Measurements from ENCODE around the gene COL7A1.

The COL7A1 gene

GRCh38 chr3:48562367-48563095 is 32.6 kb downstream of the COL7A1 start:
- DNase-seq (ENCODE audit: extremely low spot score) = no peak
- ChIA-PET POLR2A (no interaction called here), CTCF (interaction anchor here (0.6 to 2.5 kb wide), 2 partner anchors 22 to 73 kb away, joined by 5 to 7 read pairs; partner anchors contain the start of gene SLC26A6)
- TF ChIP-seq NFRKB (IDR thresholded peaks at IDR 0.05) (no peak), HDGF (IDR thresholded peaks at IDR 0.05; ENCODE audit: borderline replicate concordance) (no peak), ELF4 (IDR thresholded peaks at IDR 0.05) (no peak), FOXM1 (IDR thresholded peaks at IDR 0.05; ENCODE audit: borderline replicate concordance) (no peak), FOXA1 (IDR thresholded peaks at IDR 0.05) (no peak), ZNF384 (IDR thresholded peaks at IDR 0.05) (no peak)

- ChIA-PET CTCF (interaction anchor here (1.0 to 2.5 kb wide), 2 partner anchors 74 to 125 kb away, joined by 3 to 7 read pairs; partner anchors contain the start of gene SLC26A6), POLR2A (interaction anchor here (1.3 kb wide), 1 partner anchor 115 kb away, joined by 4 read pairs; the partner anchor contains the start of gene ATRIP)
- no peak for TF ChIP-seq PKNOX1 (IDR thresholded peaks at IDR 0.05)
- no peak for TF ChIP-seq NFRKB (IDR thresholded peaks at IDR 0.05)
- TF ChIP-seq L3MBTL2 (conservative IDR thresholded peaks at IDR 0.05) = no peak
- TF ChIP-seq LEF1 (IDR thresholded peaks at IDR 0.05; ENCODE audit: borderline replicate concordance) = no peak
- no peak for TF ChIP-seq HDGF (IDR thresholded peaks at IDR 0.05; ENCODE audit: borderline replicate concordance)
- TF ChIP-seq SUZ12 (IDR thresholded peaks at IDR 0.05) = no peak
- TF ChIP-seq BHLHE40 (IDR thresholded peaks at IDR 0.05; ENCODE audit: borderline replicate concordance) = no peak
- no peak for TF ChIP-seq SP1 (IDR thresholded peaks at IDR 0.05)
- TF ChIP-seq FOXA1 (IDR thresholded peaks at IDR 0.05) = no peak
- TF ChIP-seq FOXM1 (IDR thresholded peaks at IDR 0.05; ENCODE audit: borderline replicate concordance) = no peak
- no peak for TF ChIP-seq ELF4 (IDR thresholded peaks at IDR 0.05)
- TF ChIP-seq FOXK2 (IDR thresholded peaks at IDR 0.05) = no peak
- TF ChIP-seq ZNF384 (IDR thresholded peaks at IDR 0.05) = no peak
- TF ChIP-seq ARNT (IDR thresholded peaks at IDR 0.05) = no peak
- TF ChIP-seq TARDBP (IDR thresholded peaks at IDR 0.05) = no peak
- TF ChIP-seq CTBP1 (IDR thresholded peaks at IDR 0.05; ENCODE audit: borderline replicate concordance) = no peak
- DNase-seq (ENCODE audit: extremely low spot score) = no peak
Observed at GRCh38 chr3:48561045-48561736, 33.9 kb downstream of the COL7A1 start.

- no peak for DNase-seq (ENCODE audit: extremely low spot score)
- no peak for TF ChIP-seq ZNF384 (IDR thresholded peaks at IDR 0.05)
- TF ChIP-seq L3MBTL2 (conservative IDR thresholded peaks at IDR 0.05) = no peak
- no peak for TF ChIP-seq PKNOX1 (IDR thresholded peaks at IDR 0.05)
- no peak for TF ChIP-seq TARDBP (IDR thresholded peaks at IDR 0.05)
- no peak for TF ChIP-seq FOXA1 (IDR thresholded peaks at IDR 0.05)
- no peak for TF ChIP-seq LEF1 (IDR thresholded peaks at IDR 0.05; ENCODE audit: borderline replicate concordance)
- no peak for TF ChIP-seq ARNT (IDR thresholded peaks at IDR 0.05)
- no peak for TF ChIP-seq HDGF (IDR thresholded peaks at IDR 0.05; ENCODE audit: borderline replicate concordance)
- no peak for TF ChIP-seq BHLHE40 (IDR thresholded peaks at IDR 0.05; ENCODE audit: borderline replicate concordance)
- no peak for TF ChIP-seq NFRKB (IDR thresholded peaks at IDR 0.05)
- TF ChIP-seq SUZ12 (IDR thresholded peaks at IDR 0.05) = no peak
- no peak for TF ChIP-seq FOXM1 (IDR thresholded peaks at IDR 0.05; ENCODE audit: borderline replicate concordance)
- no peak for TF ChIP-seq ELF4 (IDR thresholded peaks at IDR 0.05)
- TF ChIP-seq SP1 (IDR thresholded peaks at IDR 0.05) = no peak
- TF ChIP-seq CTBP1 (IDR thresholded peaks at IDR 0.05; ENCODE audit: borderline replicate concordance) = no peak
- no peak for TF ChIP-seq FOXK2 (IDR thresholded peaks at IDR 0.05)
- CTCF ChIA-PET = interaction anchor here (2.5 kb wide), 1 partner anchor 75 kb away, joined by 7 read pairs; the partner anchor contains the start of gene SLC26A6
- POLR2A ChIA-PET = interaction anchor here (1.3 kb wide), 1 partner anchor 114 kb away, joined by 4 read pairs; the partner anchor contains the start of gene ATRIP
Observed at GRCh38 chr3:48560648-48561018, 34.5 kb downstream of the COL7A1 start.

GRCh38 chr3:48558493-48559134 is 36.5 kb downstream of the COL7A1 start:
- POLR2A ChIA-PET = interaction anchor here (0.6 to 3.3 kb wide), 4 partner anchors 8 to 85 kb away, joined by 3 to 19 read pairs (median 4); partner anchors contain the start of gene SLC26A6
- no peak for TF ChIP-seq FOXA1 (IDR thresholded peaks at IDR 0.05)
- TF ChIP-seq FOXM1 (IDR thresholded peaks at IDR 0.05; ENCODE audit: borderline replicate concordance) = no peak
- no peak for TF ChIP-seq PKNOX1 (IDR thresholded peaks at IDR 0.05)
- TF ChIP-seq BHLHE40 (IDR thresholded peaks at IDR 0.05; ENCODE audit: borderline replicate concordance) = no peak
- no peak for TF ChIP-seq SUZ12 (IDR thresholded peaks at IDR 0.05)
- no peak for TF ChIP-seq L3MBTL2 (conservative IDR thresholded peaks at IDR 0.05)
- TF ChIP-seq CTBP1 (IDR thresholded peaks at IDR 0.05; ENCODE audit: borderline replicate concordance) = no peak
- CTCF ChIA-PET = interaction anchor here (0.6 to 1.1 kb wide), 7 partner anchors 9 to 239 kb away, joined by 3 to 7 read pairs (median 4); no protein-coding TSS in a partner anchor
- no peak for DNase-seq (ENCODE audit: extremely low spot score)
